ENCODE results near the gene RPH3AL. TPM values are rescaled to one million over a fixed set of nuclear protein-coding genes. Genes with fewer than 3 reads are reported as not detected.

The RPH3AL gene
- total and polyA plus RNA-seq, 2 donors from 2014 or later, result 18.1 to 55.9 TPM

DNA sequence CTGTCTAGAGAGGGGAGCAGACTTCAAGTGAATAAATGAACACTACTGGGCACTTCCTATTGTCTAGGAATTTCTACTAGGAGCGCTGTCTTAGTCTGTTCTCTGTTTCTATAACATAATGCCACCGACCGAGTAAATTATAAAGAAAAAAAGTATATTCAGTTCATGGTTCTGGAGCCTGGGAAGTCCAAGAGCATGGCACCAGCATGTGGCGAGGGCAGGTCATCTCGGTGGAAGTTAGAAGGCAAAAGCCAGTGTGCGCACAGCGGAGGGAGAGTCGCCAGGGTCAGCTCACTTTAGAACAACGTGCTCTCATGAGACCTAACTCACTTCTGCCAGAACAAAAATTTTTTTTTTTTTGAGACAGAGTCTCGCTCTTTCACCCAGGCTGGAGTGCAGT is 35.5 kb upstream of the RPH3AL start:
- FAIRE-seq (no peak), DNase-seq (no peak)
- H3K36me3 ChIP-seq (ENCODE audit: control insufficient read depth in 2 of 3, insufficient read depth in 3 of 3, low read length in 3 of 3), result no peaks in the 10 kb centered on the region
- TF ChIP-seq, protein P1, sequence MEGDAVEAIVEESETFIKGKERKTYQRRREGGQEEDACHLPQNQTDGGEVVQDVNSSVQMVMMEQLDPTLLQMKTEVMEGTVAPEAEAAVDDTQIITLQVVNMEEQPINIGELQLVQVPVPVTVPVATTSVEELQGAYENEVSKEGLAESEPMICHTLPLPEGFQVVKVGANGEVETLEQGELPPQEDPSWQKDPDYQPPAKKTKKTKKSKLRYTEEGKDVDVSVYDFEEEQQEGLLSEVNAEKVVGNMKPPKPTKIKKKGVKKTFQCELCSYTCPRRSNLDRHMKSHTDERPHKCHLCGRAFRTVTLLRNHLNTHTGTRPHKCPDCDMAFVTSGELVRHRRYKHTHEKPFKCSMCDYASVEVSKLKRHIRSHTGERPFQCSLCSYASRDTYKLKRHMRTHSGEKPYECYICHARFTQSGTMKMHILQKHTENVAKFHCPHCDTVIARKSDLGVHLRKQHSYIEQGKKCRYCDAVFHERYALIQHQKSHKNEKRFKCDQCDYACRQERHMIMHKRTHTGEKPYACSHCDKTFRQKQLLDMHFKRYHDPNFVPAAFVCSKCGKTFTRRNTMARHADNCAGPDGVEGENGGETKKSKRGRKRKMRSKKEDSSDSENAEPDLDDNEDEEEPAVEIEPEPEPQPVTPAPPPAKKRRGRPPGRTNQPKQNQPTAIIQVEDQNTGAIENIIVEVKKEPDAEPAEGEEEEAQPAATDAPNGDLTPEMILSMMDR (IDR thresholded peaks at IDR 0.05; ENCODE audit: borderline replicate concordance, extremely low read depth, insufficient read depth), result no peak
- H3K4me1 ChIP-seq (ENCODE audit: control insufficient read depth in 2 of 3, insufficient read depth in 2 of 3, low read depth in 1 of 3, low read length in 3 of 3), result peaks cover 0 to 4% (median 1%) of the 10 kb centered on the region in 3 donors
- no peaks in the 10 kb centered on the region for H3K9me3 ChIP-seq (ENCODE audit: control insufficient read depth in 2 of 3, insufficient read depth in 1 of 3, low read length in 3 of 3)
- no peak overlapping the region for H3K9ac ChIP-seq (ENCODE audit: low read length in 3 of 3)
- H3K4me3 ChIP-seq (ENCODE audit: low read length in 3 of 3), result no peak overlapping the region
- H3K27me3 ChIP-seq (ENCODE audit: control insufficient read depth, insufficient read depth, low read length), result no peaks in the 10 kb centered on the region
- no peak overlapping the region for H3K27ac ChIP-seq (ENCODE audit: low read depth in 2 of 2, low read length in 2 of 2)
- intact Hi-C loops (cut with DNase I), result no loop called here

DNA sequence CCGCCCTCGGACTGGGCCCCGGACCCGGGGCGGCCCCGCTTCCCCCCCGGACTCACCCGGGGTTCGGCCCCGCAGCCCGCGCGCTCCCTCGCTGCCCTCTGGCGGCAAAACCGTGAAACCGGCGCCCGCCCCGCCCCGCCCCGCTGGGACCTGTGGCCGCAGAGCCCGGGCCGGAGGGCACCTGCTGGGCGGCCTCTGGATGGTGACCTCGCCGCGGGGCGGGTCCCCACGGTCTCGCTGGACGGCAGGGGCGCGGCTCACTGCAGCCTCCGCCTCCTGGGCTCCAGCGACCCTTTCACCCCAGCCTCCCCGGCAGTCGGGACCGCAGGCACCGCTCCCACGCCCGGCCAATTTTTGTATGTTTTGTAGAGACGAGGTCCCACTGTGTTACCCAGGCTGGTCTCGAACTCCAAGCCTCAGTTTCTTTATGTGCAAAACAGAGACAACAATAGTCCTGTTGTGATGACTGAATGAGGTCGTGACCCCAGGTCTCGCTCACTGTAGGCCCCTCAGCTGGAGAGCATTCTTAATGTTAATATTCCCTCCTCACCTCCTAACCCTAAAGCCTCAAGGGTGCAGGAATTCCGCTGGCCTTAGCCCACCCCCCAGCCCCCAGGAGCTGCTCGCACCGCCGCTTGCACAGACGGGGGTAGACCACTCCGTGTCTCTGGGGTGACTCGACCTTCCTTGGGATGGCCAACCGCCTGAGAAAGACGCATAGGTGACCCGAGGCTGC is 33.7 kb upstream of the RPH3AL start:
- TF ChIP-seq, protein P1 (IDR thresholded peaks at IDR 0.05; ENCODE audit: borderline replicate concordance, extremely low read depth, insufficient read depth), result peak; percentile 73
- intact Hi-C loops (cut with DNase I), result no loop called here
- peaks cover 4 to 6% (median 5%) of the 10 kb centered on the region in 3 donors for H3K4me1 ChIP-seq (ENCODE audit: control insufficient read depth in 2 of 3, insufficient read depth in 2 of 3, low read depth in 1 of 3, low read length in 3 of 3)
- H3K36me3 ChIP-seq (ENCODE audit: control insufficient read depth in 2 of 3, insufficient read depth in 3 of 3, low read length in 3 of 3), result no peaks in the 10 kb centered on the region
- no peaks in the 10 kb centered on the region for H3K27me3 ChIP-seq (ENCODE audit: control insufficient read depth, insufficient read depth, low read length)
- no peaks in the 10 kb centered on the region for H3K9me3 ChIP-seq (ENCODE audit: control insufficient read depth in 2 of 3, insufficient read depth in 1 of 3, low read length in 3 of 3)
- no peak overlapping the region for H3K27ac ChIP-seq (ENCODE audit: low read depth in 2 of 2, low read length in 2 of 2)
- FAIRE-seq (no peak), DNase-seq (peak; percentile 71 to 93 (median 85))
- no peak overlapping the region for H3K4me3 ChIP-seq (ENCODE audit: low read length in 3 of 3)
- no peak overlapping the region for H3K9ac ChIP-seq (ENCODE audit: low read length in 3 of 3)

DNA sequence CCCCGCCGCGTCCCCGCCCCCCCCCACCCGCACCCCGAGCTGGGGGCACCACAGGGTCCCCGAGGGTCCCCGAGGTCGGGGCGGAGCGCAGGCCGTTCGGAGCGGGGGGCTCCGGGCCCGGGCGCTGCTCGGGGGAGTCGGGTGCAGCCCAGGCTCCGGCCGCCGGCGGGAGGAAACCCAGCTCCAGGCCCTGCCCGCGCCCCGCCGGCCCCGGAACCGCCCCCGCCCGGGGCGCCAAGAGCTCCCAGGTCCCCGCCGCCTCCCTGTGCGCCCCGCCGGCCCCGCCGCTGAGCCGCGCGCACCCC is 33.2 kb upstream of the RPH3AL start:
- Histone ChIP-seq H3K27ac (ENCODE audit: low read depth in 2 of 2, low read length in 2 of 2) (no peak overlapping the region), H3K4me3 (ENCODE audit: low read length in 3 of 3) (no peak overlapping the region), H3K9me3 (ENCODE audit: control insufficient read depth in 2 of 3, insufficient read depth in 1 of 3, low read length in 3 of 3) (no peaks in the 10 kb centered on the region), H3K4me1 (ENCODE audit: control insufficient read depth in 2 of 3, insufficient read depth in 2 of 3, low read depth in 1 of 3, low read length in 3 of 3) (peaks cover 4 to 6% (median 5%) of the 10 kb centered on the region in 3 donors), H3K27me3 (ENCODE audit: control insufficient read depth, insufficient read depth, low read length) (no peaks in the 10 kb centered on the region), H3K9ac (ENCODE audit: low read length in 3 of 3) (no peak overlapping the region), H3K36me3 (ENCODE audit: control insufficient read depth in 2 of 3, insufficient read depth in 3 of 3, low read length in 3 of 3) (no peaks in the 10 kb centered on the region)
- TF ChIP-seq, protein P1 (IDR thresholded peaks at IDR 0.05; ENCODE audit: borderline replicate concordance, extremely low read depth, insufficient read depth), result no peak
- intact Hi-C loops (cut with DNase I), result no loop called here
- FAIRE-seq (no peak), DNase-seq (no peak)
